NCI-H1694 (cell line): ENCODE data around the gene ZBTB16.

Experiments used
- DNase-seq: peaks from one replicate; lab custom pipeline; 2025; lab: John Stamatoyannopoulos, UW

Gene ZBTB16

GRCh38 chr11:114106986-114107385 is 47.5 kb downstream of the ZBTB16 start:
- DNase-seq: no peak

- no peak for DNase-seq
These were observed 49.1 kb downstream of the ZBTB16 start for GRCh38 chr11:114108501-114109205.

GRCh38 chr11:114109206-114110090 is 49.9 kb downstream of the ZBTB16 start:
- no peak for DNase-seq

GRCh38 chr11:114110123-114110522 is 50.6 kb downstream of the ZBTB16 start:
- no peak for DNase-seq

- DNase-seq: no peak
These were observed 51.7 kb downstream of the ZBTB16 start for GRCh38 chr11:114110952-114111947.

DNA sequence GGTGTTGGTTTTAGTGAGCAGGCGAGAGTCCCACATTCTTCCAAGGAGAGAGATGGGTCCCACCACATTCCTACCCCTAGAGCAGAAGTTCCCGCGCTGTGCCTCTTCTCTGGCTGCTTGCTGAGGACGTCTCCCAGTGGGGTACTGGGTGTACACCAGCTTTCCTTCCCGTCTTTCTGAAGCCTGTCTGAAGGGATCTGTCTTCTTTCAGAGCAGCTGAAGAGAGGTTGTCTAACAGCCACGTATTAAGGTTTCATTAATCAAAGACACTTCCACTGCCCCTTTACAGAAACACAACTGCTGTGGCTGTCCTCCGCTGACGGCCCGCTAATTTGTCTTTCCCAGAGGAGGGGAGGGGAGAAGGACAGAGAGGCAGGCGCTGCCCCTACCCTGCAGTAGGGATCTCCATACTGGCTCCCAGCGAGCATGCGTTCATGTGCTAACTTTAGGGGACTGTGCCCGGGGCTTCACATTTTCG is 56.0 kb downstream of the ZBTB16 start:
- DNase-seq: no peak

DNA sequence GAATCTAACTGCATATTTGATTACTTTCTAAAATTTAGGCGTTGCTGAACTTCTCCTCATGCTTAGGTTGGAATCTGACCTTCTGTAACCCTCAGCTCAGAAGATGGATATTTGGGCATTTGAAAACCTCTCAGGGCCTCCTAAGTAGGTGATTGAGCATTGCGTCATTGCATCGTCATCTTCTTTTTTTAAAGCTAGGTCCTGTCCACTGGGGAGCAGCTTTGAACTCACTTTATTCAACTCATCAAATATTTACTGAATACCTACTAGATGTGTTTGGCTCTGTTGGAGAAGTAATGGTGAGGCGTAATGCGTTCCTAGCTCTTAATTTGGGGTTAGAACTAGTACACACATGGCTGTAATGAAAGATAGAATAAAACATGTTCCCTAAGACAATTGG is 56.8 kb downstream of the ZBTB16 start:
- no peak for DNase-seq

- no peak for DNase-seq
These were observed 57.3 kb downstream of the ZBTB16 start for GRCh38 chr11:114116800-114117199.

DNA sequence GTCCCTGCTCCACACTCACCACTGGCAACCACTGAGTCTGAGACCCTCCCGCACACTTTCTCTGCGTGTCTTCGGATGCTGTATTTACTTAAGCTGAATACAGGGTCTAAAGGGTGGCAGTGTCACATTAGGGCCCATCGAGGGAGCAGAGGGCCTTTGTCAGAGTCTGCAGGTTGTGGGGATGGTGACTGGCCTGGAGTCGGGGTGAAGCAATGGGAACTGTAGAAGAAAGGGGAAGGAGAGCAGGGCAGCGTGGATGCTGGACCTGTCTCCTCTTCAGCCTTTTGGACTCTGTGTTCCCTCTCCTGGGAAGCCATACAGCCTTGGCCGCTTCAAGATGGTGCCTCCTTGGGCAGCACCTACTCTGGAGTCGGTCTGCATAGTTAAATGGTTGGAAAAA is 61.1 kb downstream of the ZBTB16 start:
- no peak for DNase-seq

DNA sequence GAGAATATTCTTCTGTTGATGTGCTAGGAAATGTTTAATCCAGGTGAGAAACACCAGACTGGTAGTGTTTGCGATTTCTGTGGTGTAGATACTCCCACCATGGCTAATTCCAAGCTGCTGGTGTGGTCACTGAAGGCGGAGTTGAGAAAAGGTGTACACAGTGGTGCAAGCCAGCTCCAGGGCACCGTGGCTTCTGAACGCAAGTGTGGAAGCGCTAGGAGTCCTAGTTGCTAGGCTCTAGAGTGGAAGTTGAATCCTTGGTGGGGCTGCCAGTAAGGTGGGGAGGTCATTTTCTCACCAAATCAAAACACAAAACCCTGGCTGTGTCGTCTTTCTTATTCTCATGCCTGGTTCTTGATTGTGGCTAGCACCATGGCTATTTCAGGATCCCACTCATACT is 61.6 kb downstream of the ZBTB16 start:
- no peak for DNase-seq

DNA sequence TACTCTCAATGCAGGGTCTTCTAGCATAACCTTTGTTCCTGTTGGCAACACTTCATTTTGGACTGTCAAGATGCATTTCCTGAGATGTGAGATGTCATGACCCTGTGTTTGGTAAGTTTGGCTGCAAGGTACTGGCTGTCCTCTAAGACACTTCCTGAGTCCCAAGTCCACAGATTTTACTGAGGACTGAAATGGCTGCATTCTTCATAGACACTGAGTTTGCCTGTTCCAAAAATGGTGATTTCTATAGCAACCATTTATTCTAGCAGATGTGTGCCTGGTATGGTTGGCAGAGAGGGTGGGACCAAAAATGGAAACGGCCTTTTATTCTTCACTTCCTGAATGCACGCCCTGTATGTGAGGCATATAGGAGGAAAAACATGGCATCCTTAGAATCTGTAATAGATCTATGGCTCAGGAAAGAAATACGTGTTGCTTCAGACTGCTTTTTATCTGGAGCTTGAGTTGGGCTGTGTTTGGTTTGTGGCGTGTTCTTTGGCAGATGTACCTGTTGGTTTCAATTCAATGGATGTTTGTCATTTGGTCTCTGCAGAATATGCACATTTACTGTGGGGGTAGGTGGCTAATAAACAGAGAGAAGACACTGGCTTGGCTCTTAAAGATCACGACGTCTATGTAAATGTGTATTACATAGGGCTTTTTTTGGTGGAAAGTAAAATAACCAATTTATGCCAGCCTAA is 62.4 kb downstream of the ZBTB16 start:
- no peak for DNase-seq

DNA sequence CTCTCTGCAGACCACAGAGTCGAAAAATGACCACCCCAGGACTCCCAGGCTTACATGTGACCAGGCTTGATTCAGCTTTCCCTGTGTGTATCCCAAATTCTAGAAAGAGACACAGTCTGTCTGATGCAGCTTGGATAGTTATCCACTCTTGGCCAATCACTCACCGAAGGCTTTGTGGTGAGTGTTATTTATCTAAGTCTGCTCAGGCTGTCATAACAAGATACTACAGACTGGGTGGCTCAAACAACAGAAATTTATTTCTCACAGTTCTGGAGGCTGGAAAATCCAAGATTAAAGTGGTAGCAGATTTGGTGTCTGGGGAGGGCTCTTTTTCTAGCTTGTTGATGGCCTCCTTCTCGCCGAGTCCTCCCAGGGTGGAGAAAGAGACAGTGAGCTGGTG is 63.2 kb downstream of the ZBTB16 start:
- no peak for DNase-seq

DNA sequence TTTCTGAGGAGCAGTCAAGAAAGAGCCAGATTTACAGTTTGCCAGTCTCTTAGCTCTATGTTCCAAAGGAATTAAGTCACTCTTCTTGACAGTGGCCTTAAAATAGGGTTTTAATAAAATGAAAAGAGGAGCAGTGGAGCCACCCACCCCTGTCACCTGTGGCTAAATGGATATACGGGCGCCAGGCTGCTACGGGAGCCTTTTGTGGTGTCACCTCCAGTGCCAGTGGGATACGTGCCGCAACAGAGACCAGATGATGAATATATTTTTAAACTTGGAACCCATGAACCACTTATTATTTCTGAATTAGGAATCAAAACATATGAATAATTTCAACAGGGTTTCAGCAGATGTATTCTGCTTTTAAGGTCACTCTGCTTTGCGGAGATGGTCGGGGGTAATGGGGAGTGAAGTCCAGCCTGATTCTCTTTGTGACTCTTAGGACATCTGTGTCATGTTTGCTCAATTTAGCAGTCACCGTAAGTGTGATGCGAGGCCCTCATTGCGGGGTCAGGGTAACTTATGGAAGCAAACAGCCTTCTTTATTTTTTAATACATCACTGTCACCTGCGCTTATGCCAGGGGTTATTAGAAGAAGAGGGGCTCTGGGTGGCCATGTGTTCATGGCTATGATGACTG is 64.3 kb downstream of the ZBTB16 start:
- DNase-seq: no peak

DNA sequence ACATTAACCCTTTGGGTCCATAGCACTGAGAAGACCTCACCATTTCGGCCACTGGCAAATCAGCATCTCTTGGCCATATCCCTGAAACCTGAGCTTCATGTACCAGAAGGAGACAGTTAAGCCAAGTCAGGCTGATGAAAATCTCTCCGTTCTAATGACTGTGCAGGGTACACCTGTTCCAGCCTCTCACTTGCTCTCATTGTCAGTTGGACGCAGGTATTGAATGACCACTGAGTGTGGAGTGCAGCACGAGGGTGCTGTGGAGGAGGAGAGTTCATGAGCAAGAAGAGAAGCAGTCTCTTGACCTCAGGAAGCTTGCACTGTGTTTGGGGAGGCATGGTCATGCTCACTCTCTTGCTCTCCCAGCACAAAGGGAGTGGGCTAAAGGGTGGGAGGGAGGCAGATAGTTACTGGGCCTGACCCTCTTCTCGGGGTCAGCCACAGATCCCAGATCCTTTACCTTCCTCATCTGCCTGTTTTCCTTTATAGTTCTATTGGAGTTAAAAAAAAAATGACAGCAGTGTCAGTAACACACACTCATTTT is 65.2 kb downstream of the ZBTB16 start:
- no peak for DNase-seq

DNA sequence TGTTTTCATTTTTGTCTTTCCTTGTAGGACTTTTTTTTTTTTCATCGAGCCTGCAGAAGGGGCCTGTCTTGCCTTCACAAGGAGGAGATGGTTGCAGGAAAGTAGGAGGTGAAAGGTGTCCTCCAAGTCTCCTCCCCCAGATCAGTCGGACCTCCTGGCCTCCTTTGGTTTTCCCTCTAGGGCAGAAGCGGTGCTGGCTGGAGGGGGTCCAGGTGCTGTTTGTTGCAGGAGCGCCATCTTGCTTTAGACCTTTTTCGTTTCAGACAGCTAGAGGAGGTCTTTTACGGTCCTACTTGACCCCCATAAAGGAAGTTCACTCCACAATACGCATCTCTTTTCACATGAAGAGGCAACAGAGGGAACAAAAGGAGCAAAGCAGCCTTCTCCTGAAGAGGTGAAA is 66.0 kb downstream of the ZBTB16 start:
- no peak for DNase-seq

DNA sequence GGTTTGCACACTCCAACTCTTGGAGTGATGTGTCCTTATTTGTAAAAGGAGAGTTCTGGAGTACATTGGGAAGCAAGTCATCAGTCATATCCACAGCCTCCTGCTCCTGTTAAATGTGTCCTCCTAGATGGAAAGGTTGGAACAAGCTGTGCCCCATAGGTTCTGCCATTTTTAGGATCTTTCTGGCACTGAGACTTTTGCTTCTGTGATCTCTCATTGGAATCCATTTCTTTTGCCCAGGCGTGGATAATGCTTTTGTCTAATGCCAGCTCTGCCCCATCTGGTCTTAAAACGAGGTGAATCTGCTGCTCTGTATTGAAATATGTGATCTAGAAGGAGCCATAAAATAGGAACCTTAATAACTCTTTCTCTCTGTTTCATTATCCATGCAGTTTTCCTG is 66.4 kb downstream of the ZBTB16 start:
- no peak for DNase-seq

DNA sequence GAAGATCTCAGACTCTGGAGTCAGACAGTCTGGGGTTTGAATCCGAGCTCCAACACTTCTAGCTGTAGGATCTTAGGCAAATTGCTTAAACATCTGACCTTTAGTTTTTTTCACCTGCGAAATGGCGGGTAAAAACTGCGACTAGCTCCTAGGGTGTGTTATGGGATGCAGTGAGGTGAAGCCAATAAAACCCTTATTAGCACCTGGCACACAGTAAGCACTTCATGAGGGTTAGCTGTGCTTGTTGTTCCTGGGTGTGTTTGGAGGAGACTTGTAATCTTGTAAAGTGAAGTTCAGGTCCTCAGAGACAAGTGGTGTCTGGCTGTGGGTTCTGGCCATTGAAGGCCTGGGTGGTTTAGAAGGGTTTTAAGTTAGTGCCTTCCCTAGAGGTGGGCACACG is 68.9 kb downstream of the ZBTB16 start:
- DNase-seq: no peak

GRCh38 chr11:114129142-114129541 is 69.6 kb downstream of the ZBTB16 start:
- DNase-seq: no peak

- no peak for DNase-seq
These were observed 70.2 kb downstream of the ZBTB16 start for GRCh38 chr11:114129699-114130098.

DNA sequence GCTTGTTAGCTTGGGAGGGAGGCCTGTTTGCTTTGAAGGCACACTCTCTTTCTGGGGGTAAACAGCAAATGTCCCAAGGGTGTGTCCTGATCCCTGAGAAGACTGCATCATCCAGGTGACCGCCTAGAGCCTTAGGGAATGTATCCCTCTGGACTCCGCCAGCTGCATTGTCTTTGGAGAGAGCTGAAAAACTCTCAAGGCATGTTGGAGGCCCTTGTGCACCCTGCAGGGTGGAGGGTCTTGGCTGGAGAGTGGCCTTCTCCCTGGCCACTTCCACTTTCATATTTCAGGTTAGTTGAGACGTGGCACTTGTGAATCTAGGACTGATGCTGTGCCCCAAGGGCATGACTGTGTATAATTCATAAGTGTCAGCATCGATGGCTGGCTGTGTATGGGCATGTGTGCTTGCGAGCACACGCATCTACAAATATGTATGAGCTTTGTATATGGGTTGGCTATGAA is 70.6 kb downstream of the ZBTB16 start:
- DNase-seq: no peak
